ENCODE data around the gene GAS2L3.

- TF ChIP-seq, protein P1, sequence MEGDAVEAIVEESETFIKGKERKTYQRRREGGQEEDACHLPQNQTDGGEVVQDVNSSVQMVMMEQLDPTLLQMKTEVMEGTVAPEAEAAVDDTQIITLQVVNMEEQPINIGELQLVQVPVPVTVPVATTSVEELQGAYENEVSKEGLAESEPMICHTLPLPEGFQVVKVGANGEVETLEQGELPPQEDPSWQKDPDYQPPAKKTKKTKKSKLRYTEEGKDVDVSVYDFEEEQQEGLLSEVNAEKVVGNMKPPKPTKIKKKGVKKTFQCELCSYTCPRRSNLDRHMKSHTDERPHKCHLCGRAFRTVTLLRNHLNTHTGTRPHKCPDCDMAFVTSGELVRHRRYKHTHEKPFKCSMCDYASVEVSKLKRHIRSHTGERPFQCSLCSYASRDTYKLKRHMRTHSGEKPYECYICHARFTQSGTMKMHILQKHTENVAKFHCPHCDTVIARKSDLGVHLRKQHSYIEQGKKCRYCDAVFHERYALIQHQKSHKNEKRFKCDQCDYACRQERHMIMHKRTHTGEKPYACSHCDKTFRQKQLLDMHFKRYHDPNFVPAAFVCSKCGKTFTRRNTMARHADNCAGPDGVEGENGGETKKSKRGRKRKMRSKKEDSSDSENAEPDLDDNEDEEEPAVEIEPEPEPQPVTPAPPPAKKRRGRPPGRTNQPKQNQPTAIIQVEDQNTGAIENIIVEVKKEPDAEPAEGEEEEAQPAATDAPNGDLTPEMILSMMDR (optimal IDR thresholded peaks at IDR 0.05 in 1 of 3, IDR thresholded peaks at IDR 0.05 in 1 of 3, conservative IDR thresholded peaks at IDR 0.05 in 1 of 3; ENCODE audit: extremely low read depth in 1 of 3, insufficient read depth in 2 of 3, low read length in 3 of 3): no peak
- TF ChIP-seq EZH2 (IDR thresholded peaks at IDR 0.05; ENCODE audit: low read length): no peak
Observed at GRCh38 chr12:100544165-100544564, 29.3 kb upstream of the GAS2L3 start.
